ENCODE data around the gene SPATA18. TPM values are rescaled to one million over a fixed set of nuclear protein-coding genes. Genes with fewer than 3 reads are reported as not detected.
"Not testable (repeated sequence)": the region's sequence is repeated elsewhere in the genome, so short reads cannot be mapped to it uniquely, and the experiment has no call there.

The SPATA18 gene
- total RNA-seq, 2 donors from 2014 or later, result 1.4 to 3.3 TPM

DNA sequence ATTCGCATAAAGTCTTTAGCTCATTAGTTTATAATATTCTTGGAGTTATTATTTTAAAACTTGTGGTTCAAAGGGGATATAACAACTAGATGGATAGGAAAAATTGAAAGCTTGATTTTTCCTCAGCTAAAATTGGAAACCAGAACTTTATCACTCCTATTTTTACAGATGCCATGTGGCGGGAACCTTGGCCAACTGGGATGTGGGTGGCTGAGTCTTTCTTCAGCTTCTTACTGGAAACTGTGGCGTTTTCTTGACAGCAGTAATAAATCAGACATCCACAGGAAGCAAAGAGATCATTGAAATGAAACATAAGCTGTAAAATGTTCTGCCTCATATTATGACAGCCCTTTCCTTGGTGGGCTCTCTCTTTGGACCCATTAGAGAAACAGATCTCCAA, 84.1 kb downstream of the SPATA18 start:
- TF ChIP-seq, protein P1, sequence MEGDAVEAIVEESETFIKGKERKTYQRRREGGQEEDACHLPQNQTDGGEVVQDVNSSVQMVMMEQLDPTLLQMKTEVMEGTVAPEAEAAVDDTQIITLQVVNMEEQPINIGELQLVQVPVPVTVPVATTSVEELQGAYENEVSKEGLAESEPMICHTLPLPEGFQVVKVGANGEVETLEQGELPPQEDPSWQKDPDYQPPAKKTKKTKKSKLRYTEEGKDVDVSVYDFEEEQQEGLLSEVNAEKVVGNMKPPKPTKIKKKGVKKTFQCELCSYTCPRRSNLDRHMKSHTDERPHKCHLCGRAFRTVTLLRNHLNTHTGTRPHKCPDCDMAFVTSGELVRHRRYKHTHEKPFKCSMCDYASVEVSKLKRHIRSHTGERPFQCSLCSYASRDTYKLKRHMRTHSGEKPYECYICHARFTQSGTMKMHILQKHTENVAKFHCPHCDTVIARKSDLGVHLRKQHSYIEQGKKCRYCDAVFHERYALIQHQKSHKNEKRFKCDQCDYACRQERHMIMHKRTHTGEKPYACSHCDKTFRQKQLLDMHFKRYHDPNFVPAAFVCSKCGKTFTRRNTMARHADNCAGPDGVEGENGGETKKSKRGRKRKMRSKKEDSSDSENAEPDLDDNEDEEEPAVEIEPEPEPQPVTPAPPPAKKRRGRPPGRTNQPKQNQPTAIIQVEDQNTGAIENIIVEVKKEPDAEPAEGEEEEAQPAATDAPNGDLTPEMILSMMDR (conservative IDR thresholded peaks at IDR 0.05), result no peak
- Mint-ChIP-seq H3K36me3 (ENCODE audit: low read depth) (no peaks in the 10 kb centered on the region), H3K27me3 (ENCODE audit: insufficient read depth) (peaks cover 4% of the 10 kb centered on the region), H3K9me3 (no peaks in the 10 kb centered on the region), H3K4me3 (no peak overlapping the region), H3K4me1 (no peaks in the 10 kb centered on the region), H3K27ac (no peak overlapping the region)
- 81 to 100% methylated on average over 1 to 2 of the region's 3 CpGs for WGBS, 2 experiments (ENCODE audit: insufficient coverage in 1 of 2, insufficient read length in 1 of 2)
- no peaks in the 10 kb centered on the region for H3K27me3 ChIP-seq (ENCODE audit: control insufficient read depth, insufficient read depth, low read length, poor library complexity, severe bottlenecking)
- H3K9ac ChIP-seq (ENCODE audit: extremely low read depth, low read length, poor library complexity, severe bottlenecking), result no peak overlapping the region
- no peaks in the 10 kb centered on the region for H3K36me3 ChIP-seq (ENCODE audit: control insufficient read depth, insufficient read depth, low read length)
- no peaks in the 10 kb centered on the region for H3K9me3 ChIP-seq (ENCODE audit: control insufficient read depth, low read length)
- H3K4me1 ChIP-seq (ENCODE audit: control insufficient read depth, insufficient read depth, low read length), result no peaks in the 10 kb centered on the region
- no peak overlapping the region for H3K27ac ChIP-seq (ENCODE audit: low read depth, low read length)
- no peak for DNase-seq
- H3K4me3 ChIP-seq (ENCODE audit: low read length), result no peak overlapping the region

DNA sequence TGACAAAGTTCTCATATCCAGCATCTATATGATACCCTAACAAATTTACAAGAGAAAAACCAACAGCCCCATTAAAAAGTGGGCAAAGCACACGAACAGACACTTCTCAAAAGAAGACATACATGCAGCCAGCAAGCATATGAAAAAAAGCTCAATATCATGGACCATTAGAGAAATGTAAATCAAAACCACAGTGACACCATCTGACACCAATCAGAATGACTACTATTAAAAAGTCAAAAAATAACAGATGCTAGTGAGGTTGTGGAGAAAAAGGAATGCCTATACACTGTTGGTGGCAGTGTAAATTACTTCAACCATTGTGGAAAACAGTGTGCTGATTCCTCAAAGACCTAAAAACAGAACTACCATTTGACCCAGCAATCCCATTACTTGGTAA, 86.0 kb downstream of the SPATA18 start:
- H3K9me3 ChIP-seq (ENCODE audit: control insufficient read depth, low read length); H3K9ac ChIP-seq (ENCODE audit: extremely low read depth, low read length, poor library complexity, severe bottlenecking); H3K27ac ChIP-seq (ENCODE audit: low read depth, low read length); DNase-seq; H3K36me3 Mint-ChIP-seq (ENCODE audit: low read depth); H3K4me1 Mint-ChIP-seq; H3K4me3 ChIP-seq (ENCODE audit: low read length); H3K4me1 ChIP-seq (ENCODE audit: control insufficient read depth, insufficient read depth, low read length); H3K27ac Mint-ChIP-seq; H3K27me3 ChIP-seq (ENCODE audit: control insufficient read depth, insufficient read depth, low read length, poor library complexity, severe bottlenecking); H3K36me3 ChIP-seq (ENCODE audit: control insufficient read depth, insufficient read depth, low read length); H3K4me3 Mint-ChIP-seq; H3K9me3 Mint-ChIP-seq; H3K27me3 Mint-ChIP-seq (ENCODE audit: insufficient read depth): not testable (repeated sequence)
- 37% methylated on average over 1 of the region's 1 CpG; no CpG with 5 or more reads in 1 of the 2 experiments for WGBS, 2 experiments (ENCODE audit: insufficient coverage in 1 of 2, insufficient read length in 1 of 2)

DNA sequence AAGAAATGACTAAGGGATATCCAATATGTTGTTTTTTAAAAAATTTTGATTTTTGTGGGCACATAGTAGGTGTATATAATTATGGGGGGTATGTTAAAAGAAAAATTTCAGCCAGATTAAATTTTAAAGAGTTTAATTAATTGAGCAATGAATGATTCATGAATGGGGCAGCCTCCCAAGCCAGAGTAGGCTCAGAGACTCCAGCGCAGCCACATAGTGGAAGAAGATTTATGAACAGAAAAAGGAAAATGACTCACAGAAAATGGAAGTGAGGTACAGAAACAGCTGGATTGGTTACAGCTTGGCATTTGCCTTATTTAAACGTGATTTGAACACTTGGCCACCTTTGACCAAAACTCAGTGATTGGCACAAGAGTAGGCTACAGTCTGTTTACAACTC, 91.7 kb downstream of the SPATA18 start:
- Histone ChIP-seq H3K4me1 (ENCODE audit: control insufficient read depth, insufficient read depth, low read length) (no peaks in the 10 kb centered on the region), H3K9me3 (ENCODE audit: control insufficient read depth, low read length) (no peaks in the 10 kb centered on the region), H3K9ac (ENCODE audit: extremely low read depth, low read length, poor library complexity, severe bottlenecking) (no peak overlapping the region), H3K27ac (ENCODE audit: low read depth, low read length) (no peak overlapping the region), H3K4me3 (ENCODE audit: low read length) (no peak overlapping the region), H3K36me3 (ENCODE audit: control insufficient read depth, insufficient read depth, low read length) (no peaks in the 10 kb centered on the region), H3K27me3 (ENCODE audit: control insufficient read depth, insufficient read depth, low read length, poor library complexity, severe bottlenecking) (no peaks in the 10 kb centered on the region)
- TF ChIP-seq, protein P1 (conservative IDR thresholded peaks at IDR 0.05), result no peak
- Mint-ChIP-seq H3K36me3 (ENCODE audit: low read depth) (no peaks in the 10 kb centered on the region), H3K27ac (no peak overlapping the region), H3K27me3 (ENCODE audit: insufficient read depth) (no peaks in the 10 kb centered on the region), H3K4me1 (no peaks in the 10 kb centered on the region), H3K4me3 (no peak overlapping the region), H3K9me3 (peaks cover 4% of the 10 kb centered on the region)
- DNase-seq, result no peak
- WGBS, 2 experiments (ENCODE audit: insufficient coverage in 1 of 2, insufficient read length in 1 of 2), result 89 to 100% methylated on average over 2 of the region's 2 CpGs

DNA sequence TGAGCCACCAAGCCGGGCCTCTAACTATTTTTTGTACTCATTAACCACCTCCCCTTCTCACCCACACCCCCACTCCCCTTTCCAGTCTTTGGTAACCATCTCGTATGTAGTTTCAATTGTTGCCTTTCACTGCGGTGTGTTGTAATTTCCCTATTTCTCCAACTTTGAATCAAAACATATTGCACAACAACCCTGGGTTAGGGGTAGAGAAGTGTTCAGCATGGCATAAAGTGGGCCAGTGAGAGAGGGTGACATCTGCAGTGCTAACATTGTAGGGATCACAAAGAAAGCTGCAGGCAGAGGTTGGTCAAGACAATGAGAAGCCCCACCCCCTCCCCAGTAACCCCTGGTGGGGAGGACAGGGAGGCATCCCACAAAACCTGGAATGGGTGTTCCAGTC, 92.7 kb downstream of the SPATA18 start:
- TF ChIP-seq, protein P1 (conservative IDR thresholded peaks at IDR 0.05), result no peak
- 85% methylated on average over 3 of the region's 3 CpGs; no CpG with 5 or more reads in 1 of the 2 experiments for WGBS, 2 experiments (ENCODE audit: insufficient coverage in 1 of 2, insufficient read length in 1 of 2)

More for the DNA sequence above, 92.7 kb downstream of the SPATA18 start:
- H3K9me3 ChIP-seq (ENCODE audit: control insufficient read depth, low read length), result no peaks in the 10 kb centered on the region
- H3K4me3 ChIP-seq (ENCODE audit: low read length), result no peak overlapping the region
- no peaks in the 10 kb centered on the region for H3K4me1 ChIP-seq (ENCODE audit: control insufficient read depth, insufficient read depth, low read length)
- no peak overlapping the region for H3K4me3 Mint-ChIP-seq
- no peak overlapping the region for H3K27ac Mint-ChIP-seq
- H3K36me3 Mint-ChIP-seq (ENCODE audit: low read depth), result no peaks in the 10 kb centered on the region
- peaks cover 4% of the 10 kb centered on the region for H3K9me3 Mint-ChIP-seq
- no peaks in the 10 kb centered on the region for H3K27me3 ChIP-seq (ENCODE audit: control insufficient read depth, insufficient read depth, low read length, poor library complexity, severe bottlenecking)
- DNase-seq, result no peak
- no peaks in the 10 kb centered on the region for H3K4me1 Mint-ChIP-seq
- no peaks in the 10 kb centered on the region for H3K36me3 ChIP-seq (ENCODE audit: control insufficient read depth, insufficient read depth, low read length)
- H3K27ac ChIP-seq (ENCODE audit: low read depth, low read length), result no peak overlapping the region
- no peaks in the 10 kb centered on the region for H3K27me3 Mint-ChIP-seq (ENCODE audit: insufficient read depth)
- H3K9ac ChIP-seq (ENCODE audit: extremely low read depth, low read length, poor library complexity, severe bottlenecking), result no peak overlapping the region
